Measurements from ENCODE around the gene COMMD2. TPM values are rescaled to one million over a fixed set of nuclear protein-coding genes. Genes with fewer than 3 reads are reported as not detected.

The COMMD2 gene
- total and polyA plus RNA-seq, 2 donors (not counting 1 experiment from before 2014, with no cell fraction given): 15.0 to 45.1 TPM

GRCh38 chr3:149764302-149764701, 12.0 kb upstream of the COMMD2 start:
- Histone ChIP-seq H3K27me3 (replicated peaks in 1 of 4; ENCODE audit: control extremely low read depth in 1 of 4, control insufficient read depth in 3 of 4, insufficient read depth in 4 of 4, low read length in 3 of 4) (peaks cover 0 to 22% (median 17%) of the 10 kb centered on the region in 4 experiments), H2AFZ (ENCODE audit: insufficient read depth, low read depth, low read length, poor library complexity, severe bottlenecking) (no peak overlapping the region), H3K9me3 (ENCODE audit: control extremely low read depth in 1 of 3, control insufficient read depth in 2 of 3, insufficient read depth in 1 of 3, low read length in 2 of 3) (no peaks in the 10 kb centered on the region), H3K79me2 (ENCODE audit: control insufficient read depth, insufficient read depth, low read length) (no peaks in the 10 kb centered on the region), H4K20me1 (ENCODE audit: control insufficient read depth, insufficient read depth, low read length, poor library complexity, severe bottlenecking) (no peaks in the 10 kb centered on the region), H3K4me2 (replicated peaks; ENCODE audit: low read depth, low read length, poor library complexity, severe bottlenecking) (no peak overlapping the region), H3K9ac (ENCODE audit: low read length) (no peak overlapping the region), H3K4me3 (ENCODE audit: control extremely low read depth in 1 of 5, extremely low read depth in 1 of 5, insufficient read depth in 1 of 5, low read depth in 2 of 5, low read length in 4 of 5) (no peak overlapping the region), H3K36me3 (replicated peaks in 1 of 2; ENCODE audit: control extremely low read depth in 1 of 2, control insufficient read depth in 1 of 2, extremely low read depth in 1 of 2, insufficient read depth in 2 of 2, low read length in 1 of 2) (no peaks in the 10 kb centered on the region), H3K27ac (ENCODE audit: low read length in 2 of 2) (no peak overlapping the region), H3K4me1 (ENCODE audit: control insufficient read depth in 2 of 2, insufficient read depth in 2 of 2, low read length in 2 of 2) (no peaks in the 10 kb centered on the region)
- Mint-ChIP-seq H3K27me3 (peaks cover 28% of the 10 kb centered on the region), H3K27ac (no peak overlapping the region), H3K4me1 (no peaks in the 10 kb centered on the region), H3K4me3 (no peak overlapping the region), H3K9me3 (ENCODE audit: insufficient read depth) (no peaks in the 10 kb centered on the region)
- WGBS (ENCODE audit: insufficient coverage): no CpG with 5 or more reads among the region's 1 CpG
- intact Hi-C loops (cut with micrococcal nuclease): no loop called here
- no peak for ATAC-seq (ENCODE audit: low read depth)
- ChIA-PET CTCF (interaction anchor here (2.6 to 17.2 kb wide), 3 partner anchors 44 to 144 kb away, joined by 6 to 307 read pairs (median 13); no protein-coding TSS in a partner anchor), POLR2A (no interaction called here)
- no peak for DNase-seq
- TF ChIP-seq EZH2 (IDR thresholded peaks at IDR 0.05; ENCODE audit: borderline replicate concordance, insufficient read depth, low read depth, low read length, poor library complexity, severe bottlenecking): no peak
- TF ChIP-seq CTCF (IDR thresholded peaks at IDR 0.05): no peak

- DNase-seq (no peak), ATAC-seq (ENCODE audit: low read depth) (no peak)
- Mint-ChIP-seq H3K27ac (no peak overlapping the region), H3K27me3 (peaks cover 29% of the 10 kb centered on the region), H3K4me1 (no peaks in the 10 kb centered on the region), H3K4me3 (no peak overlapping the region), H3K9me3 (ENCODE audit: insufficient read depth) (no peaks in the 10 kb centered on the region)
- Histone ChIP-seq H3K27ac (ENCODE audit: low read length in 2 of 2) (no peak overlapping the region), H4K20me1 (ENCODE audit: control insufficient read depth, insufficient read depth, low read length, poor library complexity, severe bottlenecking) (no peaks in the 10 kb centered on the region), H3K79me2 (ENCODE audit: control insufficient read depth, insufficient read depth, low read length) (no peaks in the 10 kb centered on the region), H3K9me3 (ENCODE audit: control extremely low read depth in 1 of 3, control insufficient read depth in 2 of 3, insufficient read depth in 1 of 3, low read length in 2 of 3) (no peaks in the 10 kb centered on the region), H3K27me3 (replicated peaks in 1 of 4; ENCODE audit: control extremely low read depth in 1 of 4, control insufficient read depth in 3 of 4, insufficient read depth in 4 of 4, low read length in 3 of 4) (peaks cover 0 to 23% (median 19%) of the 10 kb centered on the region in 4 experiments), H3K4me2 (replicated peaks; ENCODE audit: low read depth, low read length, poor library complexity, severe bottlenecking) (no peak overlapping the region), H3K9ac (ENCODE audit: low read length) (no peak overlapping the region), H3K4me1 (ENCODE audit: control insufficient read depth in 2 of 2, insufficient read depth in 2 of 2, low read length in 2 of 2) (no peaks in the 10 kb centered on the region), H2AFZ (ENCODE audit: insufficient read depth, low read depth, low read length, poor library complexity, severe bottlenecking) (no peak overlapping the region), H3K4me3 (ENCODE audit: control extremely low read depth in 1 of 5, extremely low read depth in 1 of 5, insufficient read depth in 1 of 5, low read depth in 2 of 5, low read length in 4 of 5) (no peak overlapping the region), H3K36me3 (replicated peaks in 1 of 2; ENCODE audit: control extremely low read depth in 1 of 2, control insufficient read depth in 1 of 2, extremely low read depth in 1 of 2, insufficient read depth in 2 of 2, low read length in 1 of 2) (no peaks in the 10 kb centered on the region)
- ChIA-PET POLR2A (no interaction called here), CTCF (interaction anchor here (0.5 to 17.2 kb wide), 4 partner anchors 8 to 146 kb away, joined by 3 to 307 read pairs (median 10); no protein-coding TSS in a partner anchor)
- TF ChIP-seq EZH2 (IDR thresholded peaks at IDR 0.05; ENCODE audit: borderline replicate concordance, insufficient read depth, low read depth, low read length, poor library complexity, severe bottlenecking) (no peak), CTCF (IDR thresholded peaks at IDR 0.05) (no peak)
- intact Hi-C loops (cut with micrococcal nuclease): no loop called here
- WGBS (ENCODE audit: insufficient coverage): 70% methylated on average over 1 of the region's 3 CpGs
Observed at GRCh38 chr3:149763565-149764195, 11.4 kb upstream of the COMMD2 start.
